GM21737 (cell line): ENCODE data around the gene PLXNA2.

Source experiments
- ATAC-seq: cut with Tn5 transposase; IDR thresholded peaks from one replicate; pipeline ENCODE4 v1.9.1; 2021; ENCODE audit warnings: mild to moderate bottlenecking, moderate library complexity; ENCODE audit not compliant: unreplicated experiment

The PLXNA2 gene

GRCh38 chr1:208078752-208079151 lies 165.4 kb downstream of the PLXNA2 start:
- no peak for ATAC-seq

- no peak for ATAC-seq
Observed at GRCh38 chr1:208077232-208078075, 166.7 kb downstream of the PLXNA2 start.

- ATAC-seq: no peak
Observed at GRCh38 chr1:208074353-208074752, 169.8 kb downstream of the PLXNA2 start.

GRCh38 chr1:208071435-208072031 lies 172.7 kb downstream of the PLXNA2 start:
- ATAC-seq: no peak

DNA sequence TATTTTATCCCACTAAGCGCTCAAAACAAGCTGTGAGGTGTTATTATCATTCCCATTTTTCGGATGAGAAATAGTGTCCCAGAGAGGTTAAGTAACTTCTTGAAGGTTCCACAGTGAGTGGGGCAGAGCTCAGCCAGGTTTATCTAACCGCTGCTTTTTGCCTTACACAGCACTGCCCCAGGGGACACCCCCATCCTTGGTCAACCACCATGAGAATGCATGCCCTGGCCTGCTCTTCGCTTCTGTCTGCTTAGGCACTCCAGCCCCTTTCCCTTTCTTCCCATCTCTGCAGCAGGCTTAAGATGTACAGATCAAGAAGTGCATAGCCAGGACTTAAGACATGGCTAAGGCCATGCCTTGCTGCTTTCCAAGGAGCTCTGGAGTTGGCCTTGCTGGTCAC lies 174.3 kb downstream of the PLXNA2 start:
- no peak for ATAC-seq

DNA sequence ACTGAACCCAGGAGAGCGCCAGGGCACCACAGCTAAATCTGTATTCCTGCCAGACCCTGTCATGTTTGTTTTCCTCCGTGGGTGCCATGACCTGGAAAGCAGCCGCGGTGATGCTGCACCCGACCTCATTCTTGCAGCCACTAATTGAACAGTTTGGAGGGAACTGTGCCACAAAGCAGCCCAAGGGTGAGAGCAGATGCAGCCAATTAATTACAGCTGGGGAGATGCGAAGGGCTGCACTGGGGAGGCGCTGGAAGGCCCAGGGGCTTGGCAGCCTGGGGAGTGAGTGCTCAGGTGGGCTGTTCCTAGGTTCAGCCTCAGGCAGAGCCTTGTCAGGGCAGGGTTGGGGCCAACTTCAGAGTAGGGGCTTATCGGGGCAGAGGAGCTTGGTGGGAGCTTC lies 174.9 kb downstream of the PLXNA2 start:
- ATAC-seq: no peak

DNA sequence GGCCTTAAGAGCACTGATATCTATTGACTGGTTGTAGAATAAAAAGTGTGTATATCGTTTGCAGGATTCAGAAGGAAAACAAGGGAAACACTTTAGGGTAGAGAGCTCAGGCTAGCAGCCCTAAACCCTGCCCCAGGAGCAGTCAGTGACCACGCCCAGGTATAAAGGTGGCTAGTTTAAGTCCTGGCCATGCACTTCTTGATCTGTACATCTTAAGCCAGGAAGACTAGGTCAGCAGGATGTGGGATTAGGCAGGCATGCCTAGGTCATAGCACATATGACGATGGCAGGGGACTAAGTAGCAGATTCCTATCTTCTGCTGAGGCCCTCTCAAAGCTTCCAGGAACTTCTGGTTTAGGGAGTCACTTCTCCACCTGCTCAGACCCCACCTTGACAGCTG lies 175.3 kb downstream of the PLXNA2 start:
- no peak for ATAC-seq

DNA sequence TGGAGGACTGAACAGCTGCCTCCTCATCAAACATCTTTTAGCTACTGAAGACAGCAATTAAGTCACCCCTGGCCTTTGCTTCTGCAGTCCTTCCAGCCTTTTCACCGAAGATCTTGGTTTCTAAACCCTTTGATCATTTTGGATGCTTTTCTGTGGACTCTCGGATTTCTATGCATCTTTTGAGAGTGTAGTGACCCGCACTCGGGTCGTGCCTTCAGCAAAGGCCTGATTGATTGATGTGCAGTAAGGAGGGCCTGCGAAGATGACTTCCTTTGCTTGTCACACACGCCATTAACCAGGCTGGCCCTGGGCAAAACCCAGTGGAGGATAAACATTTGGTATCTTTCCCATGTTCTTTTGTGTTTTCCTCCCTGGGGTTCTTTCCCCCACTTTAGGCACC lies 175.8 kb downstream of the PLXNA2 start:
- ATAC-seq: no peak

DNA sequence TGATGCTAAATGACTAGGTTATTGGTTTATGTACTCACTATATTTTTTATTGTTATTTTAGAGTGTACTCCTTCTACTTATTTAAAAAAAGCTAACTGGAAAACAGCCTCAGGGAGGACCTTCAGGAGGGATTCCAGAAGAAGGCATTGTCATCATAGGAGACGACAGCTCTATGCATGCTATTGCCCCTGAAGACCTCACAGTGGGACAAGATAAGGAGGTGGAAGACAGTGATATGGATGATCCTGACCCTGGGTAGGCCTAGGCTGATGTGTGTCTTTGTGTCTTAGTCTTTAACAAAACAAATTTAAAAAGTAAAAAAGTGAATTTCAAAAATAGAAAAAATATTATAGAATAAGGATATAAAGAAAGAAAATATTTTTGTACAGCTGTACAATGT lies 177.6 kb downstream of the PLXNA2 start:
- ATAC-seq: no peak

DNA sequence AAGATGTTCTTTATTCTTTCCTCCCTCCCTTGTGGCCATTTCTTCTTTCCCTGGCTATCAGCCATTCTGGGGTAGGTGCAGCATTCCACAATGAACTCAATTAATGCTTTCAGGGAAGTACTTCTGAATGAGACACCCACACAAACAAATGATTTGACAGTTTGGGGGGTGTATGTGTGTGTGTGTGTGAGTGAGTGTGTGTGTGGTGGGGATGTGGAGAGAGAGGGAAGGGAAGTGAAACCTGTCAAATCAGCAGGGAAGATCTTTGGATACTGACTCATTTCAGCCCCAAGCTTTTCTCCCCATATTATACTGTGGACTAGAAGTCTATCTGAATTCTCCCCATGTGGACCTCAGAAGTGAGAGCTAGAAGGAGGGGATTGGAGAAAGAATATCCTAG lies 178.3 kb downstream of the PLXNA2 start:
- ATAC-seq: no peak

DNA sequence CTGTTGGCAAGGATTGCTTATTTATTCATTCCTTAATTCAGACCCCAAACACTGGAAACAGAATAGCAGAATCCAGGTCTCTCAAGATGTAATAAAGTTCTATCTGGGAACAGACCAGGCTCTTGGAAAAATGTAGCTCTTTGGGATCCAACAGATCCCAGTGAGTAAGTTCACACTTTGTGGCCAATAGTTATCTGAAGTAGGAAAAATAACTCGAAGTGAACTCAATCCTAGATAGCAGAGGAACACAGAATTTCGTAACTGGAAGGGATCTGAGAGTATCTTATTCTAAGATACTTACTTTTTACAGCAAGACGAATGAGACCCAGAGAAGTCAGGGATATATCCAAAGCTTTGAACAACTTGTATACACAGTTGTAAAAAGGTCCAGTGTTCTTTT lies 182.6 kb downstream of the PLXNA2 start:
- no peak for ATAC-seq

- ATAC-seq: no peak
Observed at GRCh38 chr1:208061118-208061517, 183.1 kb downstream of the PLXNA2 start.

GRCh38 chr1:208060215-208060869 lies 183.8 kb downstream of the PLXNA2 start:
- ATAC-seq: no peak

DNA sequence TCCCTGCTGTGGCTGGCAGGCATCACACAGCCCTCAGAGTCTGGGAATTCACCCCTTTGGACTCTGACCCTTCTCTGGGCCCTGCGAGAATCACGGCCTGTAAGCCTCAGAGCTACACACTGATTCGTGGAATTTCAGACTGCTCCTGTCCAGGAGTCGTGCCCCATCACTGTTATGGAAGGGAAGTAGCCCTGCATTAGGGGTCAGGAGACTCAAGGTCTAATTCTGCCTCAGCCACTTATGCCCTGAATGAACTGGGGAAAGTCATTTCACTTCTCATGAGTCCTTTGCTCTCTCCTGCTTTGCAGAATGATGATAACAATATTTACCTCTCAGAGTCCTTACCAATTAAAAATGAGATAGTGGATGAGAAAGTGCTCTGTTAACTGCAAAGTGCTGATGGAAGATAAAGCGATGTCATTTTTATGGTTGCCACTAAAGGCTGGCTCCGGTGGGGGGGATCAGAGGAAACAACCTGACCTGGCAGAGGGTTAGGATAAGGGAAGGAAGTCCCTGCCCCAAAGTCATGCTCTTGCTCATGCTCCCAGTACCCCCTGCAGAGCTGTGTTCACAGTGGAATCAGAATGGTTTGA lies 184.7 kb downstream of the PLXNA2 start:
- no peak for ATAC-seq

GRCh38 chr1:208058756-208059155 lies 185.4 kb downstream of the PLXNA2 start:
- ATAC-seq: no peak

DNA sequence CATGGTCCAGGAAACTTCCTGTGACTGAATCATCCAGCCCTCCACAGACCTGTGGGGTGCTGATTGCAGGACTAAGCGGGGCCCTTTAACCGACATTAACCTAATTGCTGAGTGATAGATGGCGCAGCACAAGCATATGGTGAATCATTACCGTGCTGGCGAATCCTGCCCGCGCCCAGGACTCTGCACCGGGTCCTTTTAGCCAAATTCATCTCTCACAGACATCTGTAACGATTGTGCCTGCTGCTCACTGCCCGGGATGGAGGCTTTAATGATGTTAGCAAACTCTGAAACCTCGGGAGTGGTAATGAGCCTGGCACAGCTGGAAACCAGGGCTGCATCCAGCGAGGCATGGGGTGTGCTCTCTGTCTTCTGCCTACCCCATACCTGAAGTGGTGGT lies 185.9 kb downstream of the PLXNA2 start:
- ATAC-seq: no peak

GRCh38 chr1:208057056-208057455 lies 187.1 kb downstream of the PLXNA2 start:
- ATAC-seq: no peak

GRCh38 chr1:208055535-208055934 lies 188.6 kb downstream of the PLXNA2 start:
- ATAC-seq: no peak

GRCh38 chr1:208054911-208055379 lies 189.2 kb downstream of the PLXNA2 start:
- no peak for ATAC-seq

GRCh38 chr1:208054485-208054884 lies 189.7 kb downstream of the PLXNA2 start:
- ATAC-seq: no peak

- ATAC-seq: no peak
Observed at GRCh38 chr1:208053661-208054060, 190.5 kb downstream of the PLXNA2 start.
